Raji (cell line): ENCODE results near the gene SH3TC1.

ENCODE experiments used
- POLR2A ChIP-seq: IDR thresholded peaks from 2 replicates; pipeline ENCODE4 v1.6.1; 2011; ENCODE audit warnings: low read depth, low read length, control low read depth; ENCODE audit not compliant: insufficient read depth

The SH3TC1 gene

DNA sequence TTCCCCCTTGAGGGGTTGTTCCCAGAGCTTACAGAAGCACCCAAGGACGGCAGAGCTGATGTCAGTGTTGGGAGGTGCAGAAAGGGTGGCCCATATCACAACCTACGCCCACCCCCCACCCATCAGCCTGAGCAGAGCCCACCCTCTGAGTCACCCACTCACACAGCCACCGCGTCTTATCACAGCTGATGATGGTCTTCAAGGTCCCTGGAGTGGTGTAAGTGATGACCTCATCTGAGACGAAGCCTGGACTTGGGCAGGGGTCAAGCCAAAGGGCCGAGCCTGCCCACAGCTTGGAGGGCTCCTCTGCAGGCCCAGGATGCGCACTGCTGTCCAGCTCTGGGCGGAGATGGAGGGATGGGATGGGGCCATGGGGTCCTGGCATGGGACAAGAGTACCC, 67.4 kb downstream of the SH3TC1 start:
- no peak for TF ChIP-seq POLR2A

DNA sequence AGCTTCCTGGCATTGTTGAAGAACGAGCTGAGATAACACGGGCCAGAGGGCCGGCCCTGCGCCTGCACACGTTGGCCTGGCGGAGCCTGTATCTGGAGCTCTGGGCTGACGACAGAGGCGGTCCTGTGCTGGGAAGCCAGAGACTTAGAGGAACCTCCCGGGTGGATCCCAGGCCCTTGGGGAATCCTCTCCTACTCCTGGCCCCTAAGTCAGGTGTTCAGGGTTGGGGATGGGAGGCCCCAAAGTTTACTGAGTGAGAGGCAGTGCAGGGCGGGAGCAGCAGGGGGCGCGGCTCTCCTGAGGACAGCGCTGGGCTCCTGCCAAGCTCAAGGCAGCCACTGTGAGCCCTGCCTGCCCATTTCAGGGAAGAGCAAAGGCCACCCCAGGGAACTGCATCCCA, 68.0 kb downstream of the SH3TC1 start:
- TF ChIP-seq POLR2A: no peak

GRCh38 chr4:8268211-8268610, 69.1 kb downstream of the SH3TC1 start:
- TF ChIP-seq POLR2A: no peak

DNA sequence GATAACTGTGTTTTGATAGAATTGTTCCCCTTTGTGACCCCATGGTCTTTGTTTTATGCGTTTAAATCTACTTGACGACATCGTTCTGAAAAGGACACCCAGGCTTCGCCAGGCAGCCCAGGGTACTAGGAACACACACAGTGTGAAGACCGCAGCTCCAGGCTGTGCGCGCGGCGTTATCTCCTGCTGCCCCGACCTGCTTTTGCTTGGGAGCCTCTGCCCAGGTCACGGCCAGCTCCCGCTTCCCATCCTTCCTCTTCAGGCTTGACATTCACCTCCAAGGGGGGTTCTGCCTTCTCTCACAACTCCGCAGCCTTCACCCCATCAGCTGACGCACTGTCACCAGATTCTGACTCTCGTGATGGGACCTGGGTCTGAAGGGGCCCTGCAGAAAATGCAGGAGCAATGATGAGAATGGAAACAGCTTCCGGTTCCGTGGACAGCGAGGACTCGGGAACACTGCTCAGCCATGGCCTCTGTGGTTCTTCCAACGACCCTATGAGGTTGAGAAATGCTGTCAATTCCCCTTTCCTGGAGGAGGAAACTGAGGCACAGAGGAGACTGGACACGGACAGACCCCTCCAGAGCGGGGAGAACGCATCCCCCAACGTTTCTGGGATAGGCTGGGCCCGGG, 69.9 kb downstream of the SH3TC1 start:
- TF ChIP-seq POLR2A: no peak

- no peak for TF ChIP-seq POLR2A
These were observed 70.7 kb downstream of the SH3TC1 start, which contains the start of gene HTRA3 for GRCh38 chr4:8269535-8270417. Gene HTRA3, plus strand, starts transcription at chr4:8269754. Its CDS starts 215 bp downstream, at chr4:8269969.

GRCh38 chr4:8270418-8270771, 71.3 kb downstream of the SH3TC1 start:
- no peak for TF ChIP-seq POLR2A

DNA sequence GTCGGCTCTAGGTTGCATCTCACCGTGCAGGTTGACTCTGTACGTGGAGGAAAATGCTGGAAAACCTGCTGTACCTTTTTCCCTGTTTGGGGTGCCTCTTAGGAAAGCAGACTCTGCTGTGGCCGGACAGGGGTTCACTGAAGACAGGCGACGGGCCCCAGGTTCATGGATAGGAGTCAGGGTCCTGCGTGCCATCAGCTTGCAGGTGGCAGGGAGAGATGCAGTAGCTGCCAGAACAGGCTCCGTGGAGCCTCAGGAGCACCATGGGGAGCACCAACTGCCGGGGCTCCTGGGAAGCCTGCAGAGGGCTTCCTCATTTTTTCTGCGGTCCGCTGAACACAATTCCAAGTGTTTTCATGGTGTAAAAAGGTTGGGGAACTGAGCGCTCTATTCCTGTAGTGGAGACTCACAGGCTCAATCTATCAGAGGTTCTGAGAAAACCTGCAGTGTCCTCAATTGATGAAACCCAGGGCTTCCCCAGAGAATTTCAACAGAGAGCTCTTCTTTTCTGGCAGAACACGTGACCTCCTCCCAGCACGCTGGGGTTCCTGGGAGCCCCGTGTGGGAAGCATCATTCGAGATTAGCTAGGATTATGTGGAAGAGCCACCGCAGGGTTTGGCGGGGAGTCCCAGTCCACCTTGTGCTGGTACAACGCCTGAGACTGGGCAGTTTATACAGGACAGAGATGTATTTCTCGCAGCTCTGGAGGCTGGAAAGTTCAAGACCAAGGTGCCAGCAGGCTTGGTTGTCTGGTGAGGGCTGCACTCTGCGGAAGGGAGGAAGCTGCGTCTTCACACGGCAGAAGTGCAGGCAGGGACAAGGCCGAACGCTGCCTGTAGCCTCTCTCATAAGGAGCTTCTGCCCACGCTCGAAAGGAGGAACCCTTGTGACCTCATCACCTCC, 72.1 kb downstream of the SH3TC1 start:
- no peak for TF ChIP-seq POLR2A

DNA sequence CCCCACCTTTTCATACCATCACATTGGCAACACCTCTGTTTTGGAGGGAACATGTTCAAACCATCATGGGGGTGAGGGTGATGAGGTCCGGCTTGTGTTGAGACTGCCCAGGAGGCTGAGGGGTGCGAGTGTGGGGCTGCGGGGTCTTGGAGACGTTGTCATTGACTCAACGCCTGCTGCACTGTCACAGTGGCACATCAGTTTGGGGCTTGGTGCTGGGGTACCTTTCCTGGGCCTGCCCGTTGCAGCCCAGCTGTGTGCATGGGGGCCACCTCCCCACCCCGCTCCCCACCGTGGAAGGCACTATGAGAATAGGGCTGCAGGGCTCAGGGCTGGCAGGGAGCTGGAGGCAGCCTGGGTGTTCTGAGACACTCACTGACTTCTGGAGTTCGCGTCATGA, 72.7 kb downstream of the SH3TC1 start:
- TF ChIP-seq POLR2A: no peak

- no peak for TF ChIP-seq POLR2A
These were observed 73.7 kb downstream of the SH3TC1 start for GRCh38 chr4:8272472-8273428.

DNA sequence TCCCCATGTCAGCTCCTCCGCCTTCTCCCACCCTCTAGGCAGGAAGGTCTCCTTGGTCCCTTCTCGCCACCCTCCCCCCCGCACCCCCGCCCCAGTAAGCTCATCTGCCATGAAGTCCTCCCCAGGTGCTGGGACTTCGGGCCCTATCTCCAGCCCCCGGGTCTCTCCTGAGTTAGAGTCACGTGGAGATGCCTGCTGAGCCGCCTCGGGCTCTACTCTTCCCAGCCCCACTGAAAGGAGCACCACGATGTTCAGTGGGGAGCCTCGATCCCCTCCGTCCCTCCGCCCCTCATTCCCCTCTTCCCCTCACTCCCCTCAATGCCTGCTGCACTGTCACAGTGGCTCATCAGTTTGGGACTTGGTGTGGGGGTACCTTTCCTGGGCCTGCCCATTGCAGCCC, 74.4 kb downstream of the SH3TC1 start:
- no peak for TF ChIP-seq POLR2A

DNA sequence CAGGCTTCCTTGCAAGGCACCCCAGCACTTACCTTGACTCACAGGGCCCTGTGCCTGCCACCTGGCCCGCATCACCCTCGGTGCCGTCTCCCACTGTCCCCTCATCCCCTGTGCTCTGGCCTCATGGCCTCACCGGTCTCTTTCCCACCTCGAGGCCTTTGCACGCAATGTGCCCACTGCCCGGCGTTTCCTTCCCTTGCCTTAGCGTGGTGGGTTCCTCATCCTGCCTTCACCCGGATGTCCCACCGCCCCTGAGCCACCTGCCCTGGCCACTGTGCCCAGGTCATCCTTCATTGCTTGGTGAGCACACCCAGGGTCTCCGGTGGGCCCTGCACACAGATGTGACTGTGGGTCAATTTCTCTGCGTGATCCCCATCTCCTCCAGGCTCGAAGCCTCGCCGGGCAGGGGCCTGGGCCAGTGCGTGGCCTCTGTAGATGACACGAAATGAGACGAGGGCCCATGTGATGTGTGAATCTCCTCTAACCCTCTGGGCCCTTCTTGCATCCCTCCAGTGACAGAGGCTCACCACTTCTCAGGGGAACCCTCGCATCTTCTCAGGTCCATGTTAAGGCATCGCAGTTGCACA, 75.1 kb downstream of the SH3TC1 start:
- no peak for TF ChIP-seq POLR2A

DNA sequence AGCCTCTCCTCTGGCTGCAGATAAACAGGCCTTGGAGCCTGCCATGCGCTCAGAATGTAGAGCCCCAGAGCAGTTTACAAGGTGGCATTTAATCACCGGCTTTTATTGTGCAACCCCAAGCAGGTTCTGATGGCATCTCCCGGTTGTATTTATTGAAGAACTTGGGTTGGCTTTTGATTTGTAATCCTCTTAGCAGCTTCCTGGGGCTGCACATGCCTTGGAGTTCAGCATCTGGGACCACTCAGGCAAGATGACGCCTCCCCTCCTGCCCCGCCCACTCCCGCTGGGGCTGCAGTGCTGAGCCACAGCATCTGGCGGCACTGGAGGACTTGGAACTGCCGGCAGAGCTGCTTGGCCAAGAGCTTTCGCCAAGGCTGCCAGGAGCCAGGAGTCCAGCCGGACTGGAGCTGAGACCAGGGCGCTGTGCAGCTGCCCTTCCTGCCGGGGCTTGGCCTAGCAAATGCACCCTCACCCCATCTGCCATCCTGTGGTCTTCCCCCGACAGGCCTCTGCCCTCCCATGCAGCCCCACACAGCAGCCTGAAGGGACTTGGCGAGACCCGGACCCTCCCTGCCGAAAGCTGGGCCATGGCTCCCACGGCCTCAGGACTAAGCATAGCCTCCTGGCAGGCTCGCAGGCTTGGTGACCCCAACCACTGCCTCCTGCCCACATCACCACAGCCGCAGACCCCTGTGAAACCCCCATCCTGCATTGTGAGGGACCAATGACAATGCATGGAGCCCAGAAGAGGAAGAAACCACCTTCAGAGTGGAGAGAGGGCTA, 75.9 kb downstream of the SH3TC1 start:
- TF ChIP-seq POLR2A: no peak

DNA sequence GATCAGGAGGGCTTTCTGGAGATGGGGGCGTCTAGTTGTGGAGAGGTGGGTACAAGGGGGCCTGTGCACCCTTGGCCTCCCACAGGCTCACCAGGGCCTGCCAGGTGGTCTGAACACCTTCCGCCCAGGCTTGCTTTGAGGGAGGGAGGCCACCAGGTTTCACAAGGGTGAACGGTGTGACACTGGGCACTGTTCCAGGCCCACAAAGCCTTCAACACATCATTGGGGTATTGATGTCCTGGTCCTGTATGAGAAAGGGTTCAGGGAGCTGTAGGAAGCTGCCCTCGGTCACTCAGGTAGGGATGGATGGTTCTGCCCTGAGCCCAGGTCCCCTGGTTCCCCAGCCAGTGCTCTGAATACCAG, 76.4 kb downstream of the SH3TC1 start:
- no peak for TF ChIP-seq POLR2A

- TF ChIP-seq POLR2A: no peak
These were observed 77.5 kb downstream of the SH3TC1 start for GRCh38 chr4:8276358-8277240.
